ENCODE results near the gene NCAPD3.
"Not testable (repeated sequence)": the region's sequence is repeated elsewhere in the genome, so short reads cannot be mapped to it uniquely, and the experiment has no call there.

The NCAPD3 gene

GRCh38 chr11:134223836-134224709 is at the start of gene NCAPD3, which contains the start of gene VPS26B:
TSS of gene NCAPD3 (minus strand) at chr11:134223967. CDS start at chr11:134223926, 41 bp downstream.
TSS of gene VPS26B (plus strand) at chr11:134224671. CDS start at chr11:134225123, 452 bp downstream.
- peak; percentile 94 to 95 for DNase-seq

- no peak for DNase-seq
These were observed 49.5 kb upstream of the NCAPD3 start for GRCh38 chr11:134273317-134273712.

- DNase-seq, result no peak
These were observed 48.9 kb upstream of the NCAPD3 start for GRCh38 chr11:134272381-134273316.

GRCh38 chr11:134271978-134272377 is 48.2 kb upstream of the NCAPD3 start:
- no peak for DNase-seq

GRCh38 chr11:134270250-134270714 is 46.5 kb upstream of the NCAPD3 start:
- DNase-seq, result no peak

GRCh38 chr11:134267966-134268365 is 44.2 kb upstream of the NCAPD3 start:
- no peak for DNase-seq

- DNase-seq, result no peak
These were observed 43.7 kb upstream of the NCAPD3 start for GRCh38 chr11:134267461-134267860.

GRCh38 chr11:134266841-134267251 is 43.1 kb upstream of the NCAPD3 start:
- DNase-seq, result no peak

GRCh38 chr11:134266440-134266839 is 42.7 kb upstream of the NCAPD3 start:
- DNase-seq, result no peak

- no peak for DNase-seq
These were observed 41.4 kb upstream of the NCAPD3 start for GRCh38 chr11:134264966-134265764.

- peak; percentile 36 to 49 for DNase-seq
These were observed 38.1 kb upstream of the NCAPD3 start for GRCh38 chr11:134261626-134262488.

GRCh38 chr11:134260983-134261382 is 37.2 kb upstream of the NCAPD3 start:
- no peak for DNase-seq

GRCh38 chr11:134260503-134260902 is 36.7 kb upstream of the NCAPD3 start:
- DNase-seq, result peak; percentile 56 to 68

- DNase-seq, result no peak
These were observed 34.8 kb upstream of the NCAPD3 start for GRCh38 chr11:134258577-134258976.

GRCh38 chr11:134257101-134257500 is 33.3 kb upstream of the NCAPD3 start:
- no peak for DNase-seq

- DNase-seq, result not testable (repeated sequence)
These were observed 31.4 kb upstream of the NCAPD3 start for GRCh38 chr11:134255184-134255561.

GRCh38 chr11:134254433-134255183 is 30.8 kb upstream of the NCAPD3 start:
- DNase-seq, result no peak

- peak; percentile 95 to 97 for DNase-seq
These were observed 29.6 kb upstream of the NCAPD3 start, which contains the start of the genes ACAD8 and THYN1 for GRCh38 chr11:134253188-134253993. TSS of gene ACAD8 (plus strand) at chr11:134253568. CDS start at chr11:134253601, 33 bp downstream. TSS of gene THYN1 (minus strand) at chr11:134253352. CDS start at chr11:134252882, 470 bp downstream.
